Stimulated activated CD4-positive, alpha-beta T cell treated with anti-CD3 and anti-CD28 coated beads, Interleukin-1b, Interleukin-23, amount 100 ng/mL, for 24 hours (primary cell): ENCODE data around the gene FIGNL1.

Experiments
- DNase-seq, 4 experiments: peaks; one replicate each; pipeline ENCODE4 v3.0.0-alpha.2; 2020; ENCODE audit warnings: low read depth in 4 of 4, low spot score in 1 of 4

The FIGNL1 gene

DNA sequence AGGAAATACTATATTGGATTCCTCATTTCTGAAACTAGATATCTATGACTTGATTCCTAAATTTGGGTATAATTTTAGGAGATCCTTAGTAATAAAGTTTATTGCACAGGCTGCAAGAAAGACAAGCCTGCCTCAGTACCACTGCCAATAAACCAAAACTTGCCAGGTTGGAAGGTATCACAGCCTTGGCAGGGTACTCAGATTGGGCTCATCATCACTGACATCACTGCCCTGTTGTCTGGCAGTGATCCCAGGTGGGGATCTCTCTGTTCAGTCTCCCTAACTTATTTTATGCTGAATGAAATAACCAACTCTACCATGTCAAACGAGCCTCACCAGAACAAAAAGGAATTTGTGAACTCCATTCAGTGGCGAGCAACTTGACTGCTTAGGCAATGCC is 18.8 kb downstream of the FIGNL1 start:
- DNase-seq = no peak

DNA sequence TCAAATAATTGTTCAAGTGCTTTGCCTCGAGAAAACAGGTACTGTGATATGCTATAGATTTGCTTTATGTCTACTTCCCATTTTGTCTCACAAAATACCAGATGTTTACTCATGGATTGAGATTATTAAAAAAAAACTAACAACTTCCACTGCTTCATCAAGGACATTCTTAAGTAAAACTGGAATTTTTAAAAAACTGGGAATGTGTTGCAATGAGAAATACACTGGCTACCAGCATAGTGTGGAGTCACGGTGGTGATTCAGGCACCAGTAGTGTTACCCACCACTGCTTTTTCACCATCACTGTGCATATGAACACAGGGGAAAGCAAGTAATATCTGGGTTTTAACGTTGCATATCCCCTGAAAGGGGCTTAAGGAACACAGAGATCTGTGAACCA is 21.2 kb downstream of the FIGNL1 start:
- no peak for DNase-seq

DNA sequence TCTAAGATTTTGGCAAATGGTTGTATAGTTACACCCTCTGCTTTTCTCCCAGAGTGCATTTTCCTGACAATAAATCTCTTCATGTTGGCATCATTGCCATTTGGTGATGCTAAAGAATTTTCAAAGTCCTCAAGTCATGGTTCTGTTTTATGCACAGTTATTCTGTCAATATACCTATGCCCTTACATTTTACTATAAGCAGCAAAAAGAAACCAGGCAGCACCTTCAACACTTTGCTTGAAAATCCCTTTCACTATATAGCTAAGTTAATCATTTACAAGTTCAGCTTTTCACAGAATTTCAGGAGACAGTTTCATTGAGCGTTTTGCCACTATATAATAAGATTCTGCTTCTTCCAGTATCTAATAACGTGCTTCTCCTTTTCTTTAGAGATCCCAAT is 22.6 kb downstream of the FIGNL1 start:
- DNase-seq = no peak

DNA sequence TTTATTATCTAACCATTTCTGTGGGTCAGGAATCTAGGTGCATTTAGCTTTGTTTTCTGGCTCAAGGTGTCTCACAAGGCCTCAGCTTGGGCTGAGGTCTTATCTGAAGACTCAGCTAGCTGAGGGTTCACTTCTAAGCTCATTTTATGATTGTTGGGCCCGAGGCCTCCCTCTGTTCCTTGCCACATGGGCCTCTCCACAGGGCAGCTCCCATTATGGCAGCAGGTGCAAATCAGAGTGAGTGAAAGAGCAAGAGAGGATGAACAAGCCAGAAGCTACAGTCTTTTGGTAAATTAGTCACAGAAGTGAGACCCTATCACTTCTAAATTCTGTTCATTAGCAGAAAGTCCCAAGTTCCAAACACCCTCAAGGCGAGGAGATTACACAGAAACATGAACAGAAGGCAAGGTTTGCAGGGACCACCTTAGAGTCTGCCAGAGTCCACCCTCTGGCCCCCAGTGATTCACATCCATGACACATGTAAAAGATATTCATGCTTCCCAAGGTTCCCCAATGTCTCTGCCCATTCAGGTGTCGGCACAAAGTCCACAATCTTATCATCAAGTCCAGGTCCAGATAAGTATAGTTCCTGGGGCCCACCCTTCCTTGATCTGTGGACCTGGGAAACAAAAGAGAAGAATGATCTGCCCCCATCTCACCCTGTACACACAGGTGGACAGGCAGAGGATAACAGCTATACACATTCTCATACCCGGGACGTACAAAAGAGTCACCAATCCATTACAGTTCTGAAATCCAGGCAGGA is 23.7 kb downstream of the FIGNL1 start:
- no peak for DNase-seq

DNA sequence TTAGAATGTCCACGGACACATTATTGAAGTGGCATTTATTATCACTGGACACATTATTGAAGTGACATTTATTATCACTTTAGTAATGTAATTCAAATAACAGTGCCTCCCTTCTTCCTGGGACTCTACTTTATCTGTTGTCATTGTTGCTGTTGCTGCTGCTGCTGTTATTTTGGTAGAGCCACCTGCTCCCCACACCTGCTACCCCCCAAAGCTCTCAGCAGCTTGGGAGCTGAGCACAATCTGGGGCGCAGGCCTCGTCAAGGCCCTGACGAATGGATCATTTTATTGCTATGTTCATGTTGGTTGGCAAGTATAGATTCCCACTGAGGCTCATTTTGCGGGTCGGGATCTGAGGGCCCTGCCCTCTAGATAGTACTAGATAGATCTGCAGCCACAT is 24.8 kb downstream of the FIGNL1 start:
- DNase-seq = no peak

DNA sequence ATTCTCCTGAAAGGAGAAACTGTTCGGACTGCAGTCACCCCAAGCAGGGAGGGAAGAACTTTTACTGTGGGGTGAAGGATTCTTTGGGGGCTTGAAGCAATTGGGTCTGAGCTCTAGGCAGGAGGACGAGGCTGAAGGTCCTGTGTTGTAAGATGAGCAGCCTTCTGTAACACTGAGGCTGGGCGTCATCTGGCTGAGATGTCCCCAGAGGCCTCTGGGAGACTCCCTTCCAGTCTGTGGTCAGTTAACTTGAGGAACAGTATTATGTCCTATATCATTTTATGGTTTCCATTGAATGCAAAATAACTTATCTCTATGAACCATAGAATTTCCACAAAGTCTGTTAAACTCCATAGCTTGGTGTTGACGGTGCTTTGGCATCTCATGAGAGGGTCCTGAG is 26.3 kb downstream of the FIGNL1 start:
- DNase-seq = no peak

DNA sequence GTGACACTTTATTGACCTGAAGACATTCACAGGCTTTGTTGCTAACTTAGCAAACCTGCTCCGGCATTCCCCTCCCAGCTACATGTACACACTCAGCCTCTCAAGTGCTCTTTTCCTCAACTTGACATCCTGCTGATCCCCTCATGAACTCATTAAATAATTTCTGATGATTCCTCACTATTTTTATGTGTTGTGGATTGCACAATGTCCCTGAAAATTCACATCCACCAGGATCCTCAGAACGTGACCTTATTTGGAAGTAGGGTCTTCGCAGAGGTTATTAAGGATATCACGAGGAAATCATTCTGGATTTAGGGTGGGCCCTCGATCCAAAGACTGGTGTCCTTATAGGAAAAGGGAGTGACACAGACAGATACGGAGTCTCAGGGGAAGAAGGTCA is 27.3 kb downstream of the FIGNL1 start:
- no peak for DNase-seq

DNA sequence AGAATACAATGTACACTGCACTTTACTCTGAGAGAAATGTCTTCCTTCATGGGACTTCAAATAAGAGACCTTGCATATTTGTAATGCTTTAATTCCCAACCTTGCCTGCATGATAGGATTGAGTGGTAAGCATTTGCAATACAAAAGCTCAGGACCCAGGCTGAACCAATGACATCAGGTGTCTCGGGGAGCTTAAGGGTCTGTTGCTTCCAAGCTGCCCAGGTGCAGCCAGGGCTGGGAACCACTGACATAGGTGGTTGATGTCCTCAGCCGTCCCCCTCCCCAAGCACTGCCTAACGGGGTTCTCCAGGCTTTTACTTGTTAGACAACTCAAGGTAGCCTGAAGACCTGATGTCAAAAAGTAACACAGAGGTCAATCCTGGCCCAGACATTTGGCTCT is 29.1 kb downstream of the FIGNL1 start:
- no peak for DNase-seq

DNA sequence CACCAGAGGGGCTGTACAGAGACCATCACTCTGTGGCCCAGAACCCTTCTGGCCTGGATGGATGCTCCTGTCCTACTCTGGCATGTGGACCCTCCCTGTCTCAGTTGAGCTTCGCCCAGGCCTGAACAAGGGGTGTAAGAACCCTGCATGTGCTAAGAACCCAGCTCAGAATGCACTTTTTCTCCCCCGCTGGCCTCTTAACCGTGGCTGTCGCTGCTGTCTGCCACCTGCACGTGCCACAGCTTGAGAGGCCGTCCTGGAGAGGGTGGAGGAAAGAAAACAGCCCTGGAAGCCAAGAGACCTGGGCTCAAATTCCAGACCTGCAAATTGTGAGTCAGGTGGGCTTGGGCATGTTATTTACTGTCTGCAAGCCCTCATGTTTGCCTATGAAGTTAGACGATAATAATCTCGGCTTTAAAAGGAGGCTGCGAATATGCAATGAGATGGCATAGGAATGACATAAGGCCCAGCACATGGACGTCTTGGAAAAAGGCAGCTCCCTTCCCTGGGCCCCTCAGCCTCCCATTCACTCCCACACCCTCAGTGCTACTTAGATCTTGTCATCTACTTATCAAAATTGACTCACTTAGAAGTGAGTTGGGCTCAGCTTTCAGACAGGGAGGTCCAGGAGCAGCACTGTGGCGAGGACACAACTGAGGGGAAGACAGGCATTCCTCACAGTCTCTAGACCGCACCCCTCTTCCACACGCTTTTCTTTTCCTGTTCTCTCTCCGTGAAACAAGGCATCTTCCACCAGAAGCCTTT is 31.4 kb downstream of the FIGNL1 start:
- DNase-seq = no peak

DNA sequence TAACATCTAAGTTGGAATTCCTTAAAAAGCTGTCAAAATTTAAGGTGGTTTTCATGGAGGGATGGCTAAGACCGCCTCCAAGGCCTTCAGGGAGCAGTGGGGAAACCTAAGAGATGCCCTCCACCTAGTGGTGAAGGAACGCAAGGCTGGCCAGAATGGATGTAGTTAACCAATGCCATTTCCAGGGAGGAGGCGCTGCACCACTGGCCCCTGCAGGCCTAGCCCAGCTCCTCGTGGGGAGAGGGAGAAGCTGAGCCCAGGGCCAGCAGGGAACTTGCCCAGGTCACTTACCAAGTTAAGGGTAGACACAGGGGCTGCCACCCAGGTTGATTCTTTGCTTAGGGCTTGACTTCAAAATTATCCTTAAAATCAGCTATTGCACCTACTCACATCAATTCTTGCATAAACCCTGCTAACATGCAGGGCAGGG is 32.0 kb downstream of the FIGNL1 start:
- peak in 3 of 4 experiments; percentile 43 to 59 (median 49) for DNase-seq

DNA sequence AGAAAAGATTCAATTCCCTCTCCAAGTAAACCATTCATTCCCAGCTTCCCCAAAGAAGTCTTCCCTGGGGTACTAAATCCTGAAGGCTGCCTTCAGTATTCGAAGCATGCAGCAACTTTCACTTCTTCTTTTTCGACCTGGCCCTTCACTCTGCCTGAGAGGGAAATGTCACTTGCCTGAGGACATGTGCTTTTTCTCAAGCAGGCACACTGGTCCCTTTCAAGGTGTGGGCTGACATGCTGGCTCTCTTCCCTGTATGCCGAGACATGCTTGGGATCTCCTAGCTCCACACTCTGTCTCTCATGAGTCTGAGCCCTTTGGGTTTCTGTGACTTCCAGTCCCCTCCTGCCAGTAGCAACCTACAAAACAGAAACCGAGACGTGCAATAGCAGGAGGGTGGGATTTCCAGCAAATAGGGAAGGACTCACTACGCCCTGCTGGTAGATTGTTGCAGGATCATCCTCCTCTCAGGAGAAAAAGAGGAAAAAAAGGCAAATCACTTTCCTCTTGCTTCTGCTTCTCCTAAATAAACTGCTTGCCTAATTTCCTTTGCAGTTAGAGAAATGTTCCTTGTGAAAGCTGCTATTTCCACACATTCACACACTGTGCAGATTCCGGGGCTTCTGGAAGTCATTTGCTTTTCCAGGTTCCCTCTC is 33.5 kb downstream of the FIGNL1 start:
- no peak for DNase-seq

DNA sequence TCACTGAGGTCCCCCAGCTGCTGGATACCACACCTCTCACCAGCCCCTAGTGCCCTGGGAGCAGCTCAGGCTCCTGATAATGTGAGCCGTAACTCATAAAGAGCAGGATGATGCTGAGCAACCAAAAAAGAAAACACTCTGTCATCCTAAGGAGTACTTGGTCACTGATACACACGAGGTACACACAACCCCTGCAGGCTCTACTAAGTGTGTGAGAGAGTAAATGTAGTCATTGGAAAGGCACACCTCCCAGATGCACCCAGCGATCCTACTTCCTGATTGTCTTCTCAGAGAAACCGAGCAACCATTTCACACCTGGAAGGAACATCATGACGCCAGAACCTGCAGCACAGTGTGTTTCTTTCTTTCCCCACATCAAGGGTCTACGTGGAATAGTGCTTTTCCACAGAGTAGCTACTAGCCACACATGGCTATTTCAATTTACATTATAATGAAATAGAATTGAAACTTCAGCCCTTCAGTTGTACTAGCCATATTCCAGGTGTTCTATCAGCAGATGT is 34.2 kb downstream of the FIGNL1 start:
- no peak for DNase-seq

DNA sequence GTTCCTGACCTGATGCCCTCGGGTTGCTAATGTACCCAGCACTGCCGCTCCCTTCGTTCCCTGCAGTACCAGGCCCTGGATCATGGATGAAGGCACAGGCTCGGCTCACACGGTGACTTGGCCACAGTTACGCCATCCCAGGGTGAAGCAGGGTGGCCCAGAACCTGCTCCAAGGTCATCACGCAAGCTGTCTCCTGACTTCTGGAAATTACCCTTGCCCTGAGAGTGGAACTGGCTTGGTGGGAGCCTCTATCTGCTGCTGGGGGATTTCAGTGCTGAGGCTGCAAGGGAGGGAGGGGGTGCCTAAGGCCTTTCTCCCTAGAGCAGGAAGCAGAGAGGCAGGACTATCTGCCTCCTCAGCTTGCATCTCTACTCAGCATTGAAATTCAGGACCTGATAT is 36.6 kb downstream of the FIGNL1 start:
- no peak for DNase-seq

DNA sequence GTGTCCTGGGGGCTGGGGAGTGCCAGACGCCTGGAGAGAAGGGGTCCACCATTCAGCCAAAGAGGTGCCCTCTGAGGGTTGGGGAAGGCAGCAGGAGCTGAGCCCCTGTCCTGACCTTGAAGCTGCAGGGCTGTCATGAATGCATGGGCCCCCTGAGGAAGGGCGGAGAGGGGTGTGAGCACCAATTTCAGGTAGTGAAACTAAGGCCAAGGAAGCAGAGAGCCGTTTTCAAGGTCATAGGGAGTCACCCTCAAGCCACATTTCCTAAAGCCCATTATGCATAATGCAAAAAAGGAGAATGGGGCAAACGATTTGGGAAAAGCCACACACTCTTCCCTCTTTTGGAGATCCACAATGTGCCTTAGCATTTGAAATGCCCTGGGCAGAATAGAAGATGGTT is 37.2 kb downstream of the FIGNL1 start:
- DNase-seq = no peak

DNA sequence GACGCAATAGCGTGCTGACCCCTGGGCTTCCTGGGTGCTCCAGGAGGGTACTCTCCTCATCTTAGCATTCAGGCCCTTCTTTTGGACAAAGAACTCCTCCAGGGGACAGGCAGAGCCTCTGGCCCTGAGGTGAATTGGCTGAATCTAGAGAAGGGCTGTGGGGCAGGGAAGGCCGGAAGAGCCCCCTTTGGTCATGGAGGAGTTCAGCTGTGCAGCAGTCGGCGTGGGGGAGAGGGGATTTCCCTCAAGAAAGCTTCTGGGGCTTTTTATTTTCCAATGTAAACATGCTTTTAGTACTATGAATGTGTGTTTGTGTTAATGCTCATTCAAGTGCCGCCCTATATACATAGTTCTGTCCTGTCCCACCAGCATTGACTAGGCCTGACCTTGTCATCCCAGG is 38.8 kb downstream of the FIGNL1 start:
- DNase-seq = no peak

DNA sequence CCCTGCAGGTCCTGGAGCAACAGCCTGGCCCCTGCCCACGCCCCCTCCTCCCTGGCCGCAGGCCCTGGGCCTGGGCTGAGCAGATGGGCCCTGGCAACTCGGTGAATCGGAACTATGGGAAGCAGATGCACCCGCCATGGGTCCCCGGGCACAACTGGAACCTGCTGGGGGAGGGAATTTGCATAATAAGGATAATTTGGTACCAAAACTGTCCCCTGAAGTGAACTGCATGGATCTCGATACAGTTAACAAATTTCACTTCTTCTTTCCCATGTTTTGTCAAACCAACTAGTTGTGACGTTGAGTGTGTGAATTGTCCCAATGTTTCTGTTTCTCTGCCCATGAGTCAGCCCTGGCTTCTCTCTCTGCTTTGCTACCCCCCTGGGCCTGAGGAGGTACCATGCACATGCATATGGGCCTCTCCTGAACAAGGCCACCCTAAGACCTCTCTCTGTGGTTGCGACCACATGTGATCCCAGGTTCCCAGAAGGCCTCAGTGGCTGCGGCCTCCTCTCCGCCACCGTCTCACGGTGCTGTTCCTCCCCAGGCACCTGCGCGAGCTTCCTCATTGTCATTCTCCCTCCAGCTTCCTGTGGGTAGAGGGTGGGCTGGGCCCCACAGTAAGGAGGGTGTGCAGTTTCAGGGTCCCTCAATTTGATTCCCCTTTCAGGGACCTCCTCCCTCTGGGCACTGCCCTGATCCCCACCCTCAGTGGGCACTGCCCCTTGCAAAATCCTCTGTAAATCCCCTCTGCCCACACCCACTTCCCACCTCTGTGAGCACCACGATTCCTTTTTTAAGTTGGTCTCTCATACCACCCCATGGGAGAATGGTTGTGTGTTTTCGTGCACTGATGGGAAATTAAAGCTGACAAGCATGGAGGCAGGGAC is 40.0 kb downstream of the FIGNL1 start:
- DNase-seq = no peak

DNA sequence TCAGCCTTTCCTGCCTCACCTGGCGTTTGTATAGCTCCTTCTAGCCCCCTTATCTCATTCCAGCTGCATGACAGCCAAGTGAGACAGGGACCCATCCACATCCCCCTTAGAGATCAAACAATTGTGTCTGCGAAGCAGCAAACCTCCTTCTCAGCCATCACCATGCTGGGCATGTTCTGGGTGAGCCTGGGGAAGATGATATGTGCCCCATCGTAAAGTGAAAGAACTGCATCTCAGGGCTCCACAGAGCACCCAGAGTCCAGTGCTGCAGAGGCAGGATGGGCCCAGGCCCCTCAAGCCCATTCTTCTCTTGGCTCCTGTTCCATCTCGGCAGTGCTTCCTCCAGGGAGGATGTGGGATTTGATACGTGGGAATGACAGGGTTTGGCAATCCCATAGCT is 43.2 kb downstream of the FIGNL1 start:
- DNase-seq = no peak

DNA sequence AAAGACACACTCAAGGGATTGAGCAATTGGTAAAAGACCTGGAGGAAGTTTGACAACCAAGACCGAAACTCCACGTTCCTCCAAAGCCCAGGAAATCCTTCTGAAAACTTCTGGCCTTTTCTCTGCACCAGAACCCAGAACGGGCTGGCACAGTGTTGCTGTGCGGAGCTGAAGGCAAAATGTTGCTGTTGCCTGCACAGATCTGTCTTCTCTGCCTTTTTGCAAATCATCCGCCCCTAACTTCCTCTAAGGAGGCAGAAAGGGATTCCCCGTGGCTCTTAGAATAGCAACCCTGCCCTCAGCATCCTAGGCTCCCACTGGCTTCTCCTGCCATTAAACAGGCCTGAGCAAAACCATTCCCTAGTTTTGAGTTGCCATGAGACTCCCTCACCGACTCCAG is 44.9 kb downstream of the FIGNL1 start:
- no peak for DNase-seq

DNA sequence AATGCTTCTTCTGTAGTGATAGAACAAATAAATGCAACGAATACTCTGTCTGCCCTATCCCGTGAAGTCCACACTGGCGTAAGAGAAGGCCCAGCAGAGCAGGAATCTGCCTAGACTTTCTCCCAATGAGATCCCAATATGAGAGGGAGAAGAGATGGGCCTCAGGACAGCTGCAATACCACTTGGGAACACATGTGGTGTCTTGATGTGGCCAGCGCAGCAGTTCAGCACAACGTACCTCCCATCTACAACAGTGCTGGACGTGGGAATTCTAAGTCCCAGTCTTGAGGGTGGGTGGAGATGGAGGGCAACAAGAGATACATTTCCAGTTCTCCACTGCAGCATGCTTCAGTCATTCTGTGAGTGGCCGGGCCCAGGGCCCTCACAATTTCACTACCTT is 45.8 kb downstream of the FIGNL1 start:
- DNase-seq = no peak

DNA sequence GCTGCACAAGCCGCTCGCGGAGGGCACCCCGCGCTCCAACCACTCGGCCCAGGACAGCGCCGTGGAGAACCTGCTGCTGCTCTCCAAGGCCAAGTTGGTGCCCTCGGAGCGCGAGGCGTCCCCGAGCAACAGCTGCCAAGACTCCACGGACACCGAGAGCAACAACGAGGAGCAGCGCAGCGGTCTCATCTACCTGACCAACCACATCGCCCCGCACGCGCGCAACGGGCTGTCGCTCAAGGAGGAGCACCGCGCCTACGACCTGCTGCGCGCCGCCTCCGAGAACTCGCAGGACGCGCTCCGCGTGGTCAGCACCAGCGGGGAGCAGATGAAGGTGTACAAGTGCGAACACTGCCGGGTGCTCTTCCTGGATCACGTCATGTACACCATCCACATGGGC is 50.0 kb downstream of the FIGNL1 start:
- DNase-seq = no peak

DNA sequence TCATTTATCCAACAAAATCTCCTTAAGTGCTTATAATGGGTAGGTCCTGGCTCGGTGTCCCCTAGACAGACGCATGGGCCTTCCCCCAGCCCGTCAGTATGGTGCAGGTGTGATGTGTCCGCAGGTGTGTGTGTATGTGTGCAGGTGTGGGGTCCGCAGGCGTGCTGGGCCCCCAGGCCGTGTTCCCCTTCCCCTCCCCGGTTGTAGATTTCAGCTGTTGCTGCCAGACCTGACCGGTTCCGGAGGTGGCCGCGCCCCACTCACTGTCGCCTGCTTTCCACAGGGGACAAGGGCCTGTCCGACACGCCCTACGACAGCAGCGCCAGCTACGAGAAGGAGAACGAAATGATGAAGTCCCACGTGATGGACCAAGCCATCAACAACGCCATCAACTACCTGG is 50.5 kb downstream of the FIGNL1 start:
- no peak for DNase-seq
